HCT116 (cell line): Measurements from ENCODE around the gene BCHE. TPM values are rescaled to one million over a fixed set of nuclear protein-coding genes. Genes with fewer than 3 reads are reported as not detected.

Source experiments
- ATAC-seq: fragments of 200-7000 bp; cut with Tn5 transposase; 2 replicates; pipeline ENCODE4 v1.9.1; 2020; ENCODE audit warnings: mild to moderate bottlenecking, moderate library complexity
- BruUV-seq: library from RNA; stranded (reverse); fragments of 400-500 nt; replicated peaks from 2 replicates; lab custom pipeline; 2021; lab: Mats Ljungman, UMichigan
- CTCF ChIA-PET: fragments of 300-600 bp; sonication (Branson Sonifier 250); formaldehyde crosslinking; loops from one replicate; lab custom pipeline; 2021; ENCODE audit warnings: antibody characterized with exemption; lab: Charles Lee
- POLR2A ChIA-PET: fragments of 300-600, 350-600 bp; sonication (Branson Sonifier 250); formaldehyde crosslinking; loops from one replicate; lab custom pipeline; 2021; ENCODE audit warnings: antibody characterized with exemption; lab: Charles Lee
- RAD21 ChIA-PET, 2 experiments: fragments of 300-600 bp; sonication (Branson Sonifier 250); formaldehyde crosslinking; loops; one replicate each; lab custom pipeline; 2023; ENCODE audit warnings: low total read pairs in 2 of 2; ENCODE audit not compliant: uncharacterized antibody in 2 of 2, unreplicated experiment in 2 of 2, low non-redundant PET in 1 of 2; lab: Charles Lee
- DNase-seq: peaks from one replicate; pipeline ENCODE4 v3.0.0-alpha.2; 2010; ENCODE audit warnings: low read depth, low spot score
- H2AFZ ChIP-seq: fragments of 200-600 bp; shearing (Covaris generic), sonication (generic); 2 replicates; pipeline ENCODE4 v1.6.1; 2017; ENCODE audit warnings: low read depth, mixed run types, mixed read lengths, antibody characterized with exemption, low read length; ENCODE audit not compliant: poor library complexity, severe bottlenecking
- H3K27ac ChIP-seq: 2 replicates; pipeline ENCODE4 v1.5.1; 2012; ENCODE audit warnings: low read depth, low read length
- H3K27me3 ChIP-seq: fragments of 200-600 bp; sonication (generic); 2 replicates; pipeline ENCODE4 v1.6.1; 2016; ENCODE audit warnings: mixed run types, low read length, mixed read lengths; ENCODE audit not compliant: insufficient read depth
- H3K36me3 ChIP-seq, 2 experiments: fragments of 200-500 bp in 1 of 2; fragments of 200-600 bp in 1 of 2; sonication (Bioruptor generic) in 1 of 2; sonication (generic) in 1 of 2; 2 replicates each; pipeline versions ENCODE4 v1.5.1 to v1.6.1; 2014 to 2016; ENCODE audit warnings: low read length in 2 of 2, inconsistent platforms in 1 of 2, mixed read lengths in 1 of 2, mixed run types in 1 of 2; ENCODE audit not compliant: insufficient read depth in 2 of 2, control insufficient read depth in 1 of 2
- H3K4me1 ChIP-seq, 2 experiments: fragments of 200-600 bp in 1 of 2; sonication (generic) in 1 of 2; 2 replicates each; pipeline versions ENCODE4 v1.5.1 to v1.6.1; 2012 to 2017; ENCODE audit warnings: low read length in 2 of 2, inconsistent platforms in 1 of 2, mild to moderate bottlenecking in 1 of 2, mixed read lengths in 1 of 2, mixed run types in 1 of 2, moderate library complexity in 1 of 2; ENCODE audit not compliant: insufficient read depth in 2 of 2, control insufficient read depth in 1 of 2
- H3K4me2 ChIP-seq: fragments of 200-600 bp; sonication (generic); 2 replicates; pipeline ENCODE4 v1.6.1; 2017; ENCODE audit warnings: mixed run types, low read length, mixed read lengths
- H3K4me3 ChIP-seq, 2 experiments: fragments of 200-600 bp in 1 of 2; sonication (generic) in 1 of 2; replicated peaks in 1 of 2; 2 replicates each; pipeline ENCODE4 v1.5.1; 2011 to 2016; ENCODE audit warnings: low read length in 2 of 2, control low read depth in 1 of 2, low read depth in 1 of 2, mild to moderate bottlenecking in 1 of 2, mixed read lengths in 1 of 2, mixed run types in 1 of 2
- H3K79me2 ChIP-seq: fragments of 200-600 bp; sonication (generic); 2 replicates; pipeline ENCODE4 v1.6.1; 2017; ENCODE audit warnings: mild to moderate bottlenecking, mixed run types, low read length, moderate library complexity, mixed read lengths; ENCODE audit not compliant: insufficient read depth
- H3K9ac ChIP-seq: fragments of 200-600 bp; sonication (generic); 2 replicates; pipeline ENCODE4 v1.6.1; 2016; ENCODE audit warnings: low read length, mixed read lengths
- H3K9me2 ChIP-seq: fragments of 200-600 bp; sonication (generic), shearing (Covaris generic); 2 replicates; pipeline ENCODE4 v1.6.1; 2017; ENCODE audit warnings: mixed run types, mild to moderate bottlenecking, moderate library complexity; ENCODE audit not compliant: insufficient read depth
- H3K9me3 ChIP-seq, 2 experiments: fragments of 200-500 bp in 1 of 2; fragments of 200-600 bp in 1 of 2; sonication (Bioruptor generic) in 1 of 2; sonication (generic) in 1 of 2; 2 replicates each; pipeline ENCODE4 v1.6.1; 2014 to 2017; ENCODE audit warnings: low read length in 2 of 2, mixed read lengths in 2 of 2, inconsistent platforms in 1 of 2, low read depth in 1 of 2, mild to moderate bottlenecking in 1 of 2, mixed run types in 1 of 2, moderate library complexity in 1 of 2; ENCODE audit not compliant: control insufficient read depth in 1 of 2, insufficient read depth in 1 of 2
- H4K20me1 ChIP-seq: fragments of 200-600 bp; sonication (generic), shearing (Covaris generic); 2 replicates; pipeline ENCODE4 v1.6.1; 2017; ENCODE audit warnings: mixed run types, mild to moderate bottlenecking, moderate library complexity; ENCODE audit not compliant: insufficient read depth
- CBX3 ChIP-seq: IDR thresholded peaks from 2 replicates; pipeline ENCODE4 v1.6.1; 2012; ENCODE audit warnings: low read depth
- EZH2phosphoT487 ChIP-seq: fragments of 200-600 bp; IDR thresholded peaks from 2 replicates; pipeline ENCODE4 v1.6.1; 2018; ENCODE audit warnings: antibody characterized with exemption, borderline replicate concordance
- POLR2A ChIP-seq: IDR thresholded peaks from 2 replicates; pipeline ENCODE4 v1.7.0; 2011; ENCODE audit warnings: borderline replicate concordance; ENCODE audit not compliant: insufficient read depth, insufficient read length; ENCODE audit errors: extremely low read depth
- SIN3A ChIP-seq: IDR thresholded peaks from 2 replicates; pipeline ENCODE4 v1.6.1; 2012; ENCODE audit warnings: low read depth
- ZFX ChIP-seq: fragments of 450-650 bp; IDR thresholded peaks from 2 replicates; pipeline ENCODE4 v1.6.1; 2017
- intact Hi-C: fragments of 100-400 bp; cut with micrococcal nuclease; formaldehyde crosslinking; loops from 2 replicates; pipeline ENCODE4 v1.10.0; 2022
- total RNA-seq: library from RNA; stranded (reverse); gene quantifications from one replicate; pipeline ENCODE4 v1.2.1, GENCODE V29; 2021; ENCODE audit not compliant: unreplicated experiment

Gene BCHE
- total RNA-seq, 1 experiment from 2014 or later = not detected

DNA sequence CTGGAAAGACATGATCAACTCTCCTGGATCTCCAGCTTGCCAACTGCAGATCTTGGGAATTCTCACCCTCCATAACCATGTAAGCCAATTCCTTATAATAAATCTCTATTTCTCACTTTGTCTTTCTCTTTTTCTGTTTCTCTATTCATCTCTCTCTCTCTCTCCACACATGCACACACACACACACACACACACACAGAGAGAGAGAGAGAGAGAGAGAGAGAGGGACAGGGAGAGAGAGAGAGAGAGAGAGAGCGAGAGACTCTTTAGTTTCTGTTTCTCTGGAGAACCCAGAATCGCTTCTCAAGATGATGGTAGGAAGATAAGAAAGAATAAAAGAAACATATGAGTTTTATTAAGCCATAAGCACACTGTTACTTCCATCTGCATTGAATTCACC lies 111.9 kb downstream of the BCHE start:
- Histone ChIP-seq H3K9me3 (no peaks in the 10 kb centered on the region), H3K36me3 (no peaks in the 10 kb centered on the region), H3K4me3 (no peak overlapping the region), H4K20me1 (no peaks in the 10 kb centered on the region), H3K27me3 (no peaks in the 10 kb centered on the region), H3K4me1 (no peaks in the 10 kb centered on the region), H2AFZ (no peak overlapping the region), H3K79me2 (no peaks in the 10 kb centered on the region), H3K27ac (no peak overlapping the region), H3K9ac (no peak overlapping the region), H3K4me2 (no peak overlapping the region), H3K9me2 (no peaks in the 10 kb centered on the region)
- DNase-seq (no peak), ATAC-seq (no peak)
- no peak for TF ChIP-seq EZH2phosphoT487
- no peak for TF ChIP-seq POLR2A
- TF ChIP-seq ZFX = no peak
- TF ChIP-seq SIN3A = no peak
- no peak for TF ChIP-seq CBX3
- RAD21 ChIA-PET = no interaction called here
- no TSS peak for BruUV-seq
- intact Hi-C loops = no loop called here
- CTCF ChIA-PET = no interaction called here
- POLR2A ChIA-PET = no interaction called here
